Ascending aorta (tissue), 2 donors: Measurements from ENCODE around the gene CYGB. TPM values are rescaled to one million over a fixed set of nuclear protein-coding genes. Genes with fewer than 3 reads are reported as not detected.

Experiments
- DNase-seq, 2 donors: peaks; one replicate each; pipeline ENCODE4 v3.0.0-alpha.2; 2019; ENCODE audit warnings: low spot score in 2 of 2
- H3K27ac ChIP-seq, 2 donors: fragments of 200-600 bp; sonication (generic); one replicate each; pipeline ENCODE4 v1.5.1; 2016 to 2017; ENCODE audit warnings: mild to moderate bottlenecking in 1 of 2
- H3K27me3 ChIP-seq: fragments of 200-600 bp; sonication (generic); one replicate; pipeline ENCODE4 v1.5.1; 2017
- H3K36me3 ChIP-seq, 2 donors: fragments of 200-600 bp; sonication (generic); one replicate each; pipeline ENCODE4 v1.5.1; 2016
- H3K4me1 ChIP-seq, 2 donors: fragments of 200-600 bp; sonication (generic); one replicate each; pipeline ENCODE4 v1.5.1; 2016 to 2017; ENCODE audit warnings: mild to moderate bottlenecking in 1 of 2
- H3K4me3 ChIP-seq, 2 donors: fragments of 200-600 bp; sonication (generic); one replicate each; pipeline ENCODE4 v1.5.1; 2016 to 2017; ENCODE audit warnings: mild to moderate bottlenecking in 1 of 2
- H3K9me3 ChIP-seq, 2 donors: fragments of 200-600 bp; sonication (generic); one replicate each; pipeline ENCODE4 v1.5.1; 2016
- CTCF ChIP-seq, 3 experiments: fragments of 200-600 bp in 2 of 3; fragments of 450-650 bp in 1 of 3; sonication (generic) in 2 of 3; IDR thresholded peaks; one replicate each; pipeline ENCODE4 v1.5.1; 2016 to 2019; ENCODE audit warnings: antibody characterized with exemption in 3 of 3, mild to moderate bottlenecking in 1 of 3, moderate library complexity in 1 of 3
- intact Hi-C: fragments of 100-400 bp; cut with DNase I; formaldehyde crosslinking; loops from one replicate; pipeline ENCODE4 v1.15.1; 2023
- total RNA-seq: library from RNA; depleted of rRNA; stranded (reverse); fragments of >200 nt; gene quantifications from one replicate; pipeline ENCODE4 v1.1.0, GENCODE V29; 2016

Gene CYGB
- total RNA-seq, 1 donor from 2014 or later = 60.7 TPM

DNA sequence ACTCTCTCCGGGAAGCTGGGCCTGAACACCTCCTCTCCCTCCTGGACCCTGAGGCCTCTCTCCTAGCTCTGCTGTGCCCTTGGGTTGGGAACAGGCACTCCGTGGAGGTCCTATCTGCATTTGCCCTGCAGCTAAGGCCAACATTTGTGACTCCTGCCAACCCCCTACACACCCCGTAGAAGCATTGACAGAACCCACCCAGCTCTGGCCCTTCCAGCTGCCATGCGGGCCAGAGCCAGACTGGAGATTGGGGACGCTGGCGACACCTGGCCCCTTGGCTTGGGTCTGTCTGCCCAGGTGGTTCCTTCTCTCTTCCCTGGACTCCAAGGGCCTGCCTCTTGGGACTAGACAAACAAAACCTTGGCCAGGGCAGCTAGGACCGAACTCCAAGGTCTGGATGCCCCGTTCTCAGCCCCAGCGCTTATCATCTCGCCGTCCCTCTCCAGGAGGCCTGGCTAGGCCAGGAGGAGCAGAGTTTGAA is 35.6 kb downstream of the CYGB start:
- Histone ChIP-seq H3K4me3 (peak overlapping the region; percentile 62 to 78), H3K9me3 (no peaks in the 10 kb centered on the region), H3K36me3 (no peaks in the 10 kb centered on the region), H3K27ac (peak overlapping the region; percentile 80), H3K27me3 (no peaks in the 10 kb centered on the region), H3K4me1 (peaks cover 10 to 40% of the 10 kb centered on the region in 2 donors)
- no peak for TF ChIP-seq CTCF (IDR thresholded peaks at IDR 0.05)
- intact Hi-C loops = loop anchor here (5.0 kb wide), 1 partner anchor 50 kb away; the partner anchor contains the start of gene UBE2O
- DNase-seq = no peak

DNA sequence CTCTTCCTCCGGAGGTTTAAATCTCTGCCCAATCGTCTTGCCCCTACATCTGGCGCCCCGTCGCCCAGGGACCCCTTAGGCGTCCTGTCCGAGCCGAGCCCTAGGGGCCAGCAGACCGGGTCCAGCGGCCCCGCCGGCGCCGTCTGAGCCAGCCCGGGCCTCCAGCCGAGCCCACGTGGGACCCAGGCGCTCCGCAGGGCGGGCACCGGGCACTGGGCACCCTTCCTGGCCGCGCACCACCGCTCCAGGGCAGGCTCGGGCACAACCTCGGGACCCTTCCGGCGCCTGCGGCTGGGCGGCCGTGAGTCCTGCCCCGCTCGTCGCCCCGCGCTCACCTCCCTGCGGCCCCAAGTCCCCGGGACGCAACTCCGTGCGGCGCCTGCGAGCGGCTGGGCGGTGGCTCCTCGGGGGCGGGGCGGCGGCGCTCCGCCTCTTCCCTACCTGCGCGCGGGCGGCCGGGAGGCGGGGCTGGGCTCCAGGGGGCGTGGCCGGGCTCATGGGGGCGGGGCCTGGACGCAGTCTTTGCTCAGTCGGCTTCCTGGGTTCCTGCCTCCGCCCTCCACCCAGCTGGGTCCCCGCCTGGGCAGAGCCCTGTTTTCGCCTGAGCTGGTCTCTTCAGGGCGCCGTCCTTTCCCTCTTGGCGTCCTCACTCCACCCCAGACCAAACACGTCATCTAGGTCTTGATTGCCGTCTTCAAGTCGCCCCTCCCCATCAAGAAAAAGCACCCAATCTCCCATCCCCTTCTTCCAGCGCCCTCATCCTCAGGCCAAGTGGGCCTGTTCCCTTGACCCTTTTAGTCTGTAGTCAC is 36.3 kb downstream of the CYGB start, which contains the start of gene RHBDF2:
Gene RHBDF2, minus strand, starts transcription at position 406 of the 809 bp plus-strand sequence. CDS start 19,899 bp downstream, outside the sequence.
- no peaks in the 10 kb centered on the region for H3K9me3 ChIP-seq
- peak; percentile 77 to 93 for DNase-seq
- no peaks in the 10 kb centered on the region for H3K36me3 ChIP-seq
- peak within 1 kb of the TSS; percentile 80 for H3K27ac ChIP-seq
- peak within 1 kb of the TSS; percentile 62 to 78 for H3K4me3 ChIP-seq
- intact Hi-C loops = loop anchor here (5.0 kb wide), 1 partner anchor 49 kb away; the partner anchor contains the start of gene UBE2O
- H3K4me1 ChIP-seq = peaks cover 10 to 38% of the 10 kb centered on the region in 2 donors
- no peaks in the 10 kb centered on the region for H3K27me3 ChIP-seq
- no peak for TF ChIP-seq CTCF (IDR thresholded peaks at IDR 0.05)

- Histone ChIP-seq H3K27ac (peak overlapping the region; percentile 80), H3K27me3 (no peaks in the 10 kb centered on the region), H3K36me3 (no peaks in the 10 kb centered on the region), H3K9me3 (no peaks in the 10 kb centered on the region), H3K4me1 (peaks cover 10 to 38% of the 10 kb centered on the region in 2 donors), H3K4me3 (peak overlapping the region; percentile 62 to 78)
- TF ChIP-seq CTCF (IDR thresholded peaks at IDR 0.05) = no peak
- intact Hi-C loops = loop anchor here (5.0 kb wide), 1 partner anchor 48 kb away; the partner anchor contains the start of gene UBE2O
- no peak for DNase-seq
Observed at GRCh38 chr17:76500747-76501017, 36.8 kb downstream of the CYGB start.

DNA sequence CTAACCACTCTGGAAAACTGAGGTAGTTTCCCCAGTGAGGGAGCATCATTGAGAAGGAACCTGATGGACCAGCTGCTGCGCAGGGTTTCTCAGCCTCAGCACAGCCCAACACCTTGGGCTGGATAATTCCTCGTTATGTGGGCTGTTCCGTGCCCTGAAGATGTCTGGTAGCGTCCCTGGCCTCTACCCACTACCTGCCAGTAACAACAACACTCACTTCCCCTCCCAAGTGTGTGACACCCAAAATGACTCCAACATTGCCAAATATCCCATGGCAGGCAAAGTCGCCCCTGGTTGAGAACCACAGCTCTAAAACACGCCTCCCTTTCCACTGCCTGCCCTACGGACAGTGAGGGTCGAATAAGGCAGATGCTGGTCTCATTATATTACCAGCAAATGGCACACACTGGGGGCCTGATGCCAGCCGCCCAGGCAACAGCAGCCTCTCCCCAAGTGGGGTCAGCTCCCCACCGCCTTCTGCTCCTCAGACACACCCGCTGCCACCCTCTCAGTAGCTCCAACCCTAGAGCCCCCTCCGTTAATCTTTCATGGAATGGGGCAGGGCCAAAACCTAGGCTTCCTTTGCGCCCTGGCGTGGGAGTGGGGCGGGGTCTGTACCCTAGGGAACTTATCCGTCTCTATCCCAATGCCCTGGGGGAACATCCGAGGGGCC is 37.3 kb downstream of the CYGB start:
- Histone ChIP-seq H3K4me3 (peak overlapping the region; percentile 62 to 78), H3K9me3 (no peaks in the 10 kb centered on the region), H3K27ac (peak overlapping the region; percentile 80), H3K36me3 (no peaks in the 10 kb centered on the region), H3K4me1 (peaks cover 10 to 38% of the 10 kb centered on the region in 2 donors), H3K27me3 (no peaks in the 10 kb centered on the region)
- TF ChIP-seq CTCF (IDR thresholded peaks at IDR 0.05) = no peak
- intact Hi-C loops = loop anchor here (5.0 kb wide), 1 partner anchor 48 kb away; the partner anchor contains the start of gene UBE2O
- DNase-seq = no peak

DNA sequence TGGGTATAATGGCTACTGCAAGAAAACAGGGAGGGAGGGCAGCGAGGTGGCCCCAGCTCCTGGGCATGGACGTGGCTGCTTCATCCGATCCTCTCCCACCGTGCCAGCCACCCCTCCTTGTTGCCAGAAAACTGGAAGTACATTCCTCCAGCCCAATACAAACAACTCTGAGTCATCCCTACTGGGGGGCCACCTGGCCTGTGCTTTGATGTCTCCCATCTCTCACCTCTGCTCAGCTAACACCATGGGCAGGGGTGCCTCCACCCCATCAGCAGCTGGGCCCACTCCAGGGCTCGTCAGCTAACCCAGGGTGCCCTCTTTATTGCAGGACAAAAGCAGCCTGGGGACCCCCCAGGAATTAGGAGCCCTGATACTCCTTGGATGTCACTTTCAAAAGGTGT is 38.2 kb downstream of the CYGB start:
- H3K4me3 ChIP-seq = peak overlapping the region; percentile 5 to 78
- no peaks in the 10 kb centered on the region for H3K9me3 ChIP-seq
- intact Hi-C loops = no loop called here
- no peaks in the 10 kb centered on the region for H3K36me3 ChIP-seq
- no peaks in the 10 kb centered on the region for H3K27me3 ChIP-seq
- peaks cover 10 to 38% of the 10 kb centered on the region in 2 donors for H3K4me1 ChIP-seq
- peak overlapping the region; percentile 80 for H3K27ac ChIP-seq
- no peak for DNase-seq
- TF ChIP-seq CTCF (IDR thresholded peaks at IDR 0.05) = no peak
